ENCODE results near the gene CEP250.

DNA sequence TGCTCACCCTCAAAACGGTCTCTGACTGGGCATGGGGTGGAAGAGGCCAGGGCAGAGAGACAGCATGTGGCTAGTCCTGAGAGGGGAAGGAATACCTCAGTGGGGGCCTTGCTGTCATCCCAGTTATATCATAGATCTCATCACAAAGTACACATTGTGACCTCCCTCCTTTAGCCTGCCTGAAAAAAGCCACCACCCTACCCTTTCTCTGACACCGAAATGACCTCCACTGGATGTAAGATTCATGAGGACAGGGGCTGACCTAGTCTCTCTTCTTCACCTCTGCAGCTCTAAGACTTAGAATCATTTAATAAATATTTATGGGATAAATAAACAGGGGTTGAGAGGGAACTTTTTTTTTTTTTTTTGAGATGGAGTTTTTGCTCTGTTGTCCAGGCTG, 74.2 kb downstream of the CEP250 start, which contains the start of gene C20orf173:
- TF ChIP-seq, protein P1, sequence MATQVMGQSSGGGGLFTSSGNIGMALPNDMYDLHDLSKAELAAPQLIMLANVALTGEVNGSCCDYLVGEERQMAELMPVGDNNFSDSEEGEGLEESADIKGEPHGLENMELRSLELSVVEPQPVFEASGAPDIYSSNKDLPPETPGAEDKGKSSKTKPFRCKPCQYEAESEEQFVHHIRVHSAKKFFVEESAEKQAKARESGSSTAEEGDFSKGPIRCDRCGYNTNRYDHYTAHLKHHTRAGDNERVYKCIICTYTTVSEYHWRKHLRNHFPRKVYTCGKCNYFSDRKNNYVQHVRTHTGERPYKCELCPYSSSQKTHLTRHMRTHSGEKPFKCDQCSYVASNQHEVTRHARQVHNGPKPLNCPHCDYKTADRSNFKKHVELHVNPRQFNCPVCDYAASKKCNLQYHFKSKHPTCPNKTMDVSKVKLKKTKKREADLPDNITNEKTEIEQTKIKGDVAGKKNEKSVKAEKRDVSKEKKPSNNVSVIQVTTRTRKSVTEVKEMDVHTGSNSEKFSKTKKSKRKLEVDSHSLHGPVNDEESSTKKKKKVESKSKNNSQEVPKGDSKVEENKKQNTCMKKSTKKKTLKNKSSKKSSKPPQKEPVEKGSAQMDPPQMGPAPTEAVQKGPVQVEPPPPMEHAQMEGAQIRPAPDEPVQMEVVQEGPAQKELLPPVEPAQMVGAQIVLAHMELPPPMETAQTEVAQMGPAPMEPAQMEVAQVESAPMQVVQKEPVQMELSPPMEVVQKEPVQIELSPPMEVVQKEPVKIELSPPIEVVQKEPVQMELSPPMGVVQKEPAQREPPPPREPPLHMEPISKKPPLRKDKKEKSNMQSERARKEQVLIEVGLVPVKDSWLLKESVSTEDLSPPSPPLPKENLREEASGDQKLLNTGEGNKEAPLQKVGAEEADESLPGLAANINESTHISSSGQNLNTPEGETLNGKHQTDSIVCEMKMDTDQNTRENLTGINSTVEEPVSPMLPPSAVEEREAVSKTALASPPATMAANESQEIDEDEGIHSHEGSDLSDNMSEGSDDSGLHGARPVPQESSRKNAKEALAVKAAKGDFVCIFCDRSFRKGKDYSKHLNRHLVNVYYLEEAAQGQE (IDR thresholded peaks at IDR 0.05; ENCODE audit: insufficient read depth in 1 of 2, low read depth in 2 of 2, low read length in 2 of 2): no peak
- no peak for TF ChIP-seq POLR2AphosphoS5 (IDR thresholded peaks at IDR 0.05; ENCODE audit: low read depth, low read length)
- no peak for TF ChIP-seq SIN3A (IDR thresholded peaks at IDR 0.05; ENCODE audit: borderline replicate concordance, insufficient read depth, low read length)
- no peak for TF ChIP-seq TAF1 (IDR thresholded peaks at IDR 0.05; ENCODE audit: borderline replicate concordance, insufficient read depth, low read length)
